Fibroblast of pulmonary artery (primary cell): ENCODE data around the gene CPTP.

Source experiments
- DNase-seq: peaks from one replicate; pipeline ENCODE4 v3.0.0-alpha.2; 2010; ENCODE audit warnings: low read depth
- H3K4me3 ChIP-seq: replicated peaks from 2 replicates; pipeline ENCODE4 v1.5.1; 2011; ENCODE audit warnings: low read depth, mild to moderate bottlenecking, control low read depth, low read length, moderate library complexity
- CTCF ChIP-seq: IDR thresholded peaks from 2 replicates; pipeline ENCODE4 v1.5.1; 2011; ENCODE audit warnings: mild to moderate bottlenecking, control low read depth, low read length, inconsistent platforms; ENCODE audit errors: missing control alignments

CPTP gene

GRCh38 chr1:1359308-1359663, 34.7 kb downstream of the CPTP start:
- no peak for DNase-seq
- no peak overlapping the region for H3K4me3 ChIP-seq
- no peak for TF ChIP-seq CTCF

GRCh38 chr1:1359664-1360468, 35.3 kb downstream of the CPTP start:
- DNase-seq: no peak
- H3K4me3 ChIP-seq: no peak overlapping the region
- no peak for TF ChIP-seq CTCF

GRCh38 chr1:1360506-1361169, 36.0 kb downstream of the CPTP start:
- no peak overlapping the region for H3K4me3 ChIP-seq
- no peak for TF ChIP-seq CTCF
- DNase-seq: peak; percentile 87

- no peak overlapping the region for H3K4me3 ChIP-seq
- no peak for DNase-seq
- TF ChIP-seq CTCF: no peak
Observed at GRCh38 chr1:1361233-1361981, 36.8 kb downstream of the CPTP start.

GRCh38 chr1:1361982-1362423, 37.4 kb downstream of the CPTP start:
- DNase-seq: peak; percentile 79
- TF ChIP-seq CTCF: peak; percentile 7
- H3K4me3 ChIP-seq: no peak overlapping the region

- no peak for TF ChIP-seq CTCF
- DNase-seq: no peak
- H3K4me3 ChIP-seq: no peak overlapping the region
Observed at GRCh38 chr1:1364266-1364665, 39.7 kb downstream of the CPTP start.
